Measurements from ENCODE around the gene CWF19L1. TPM values are rescaled to one million over a fixed set of nuclear protein-coding genes. Genes with fewer than 3 reads are reported as not detected.

Gene CWF19L1
- polyA plus RNA-seq, 1 donor = 22.5 TPM

GRCh38 chr10:100209303-100209702, 58.1 kb downstream of the CWF19L1 start:
- no peaks in the 10 kb centered on the region for H3K9me3 ChIP-seq (ENCODE audit: control insufficient read depth, low read depth, low read length)
- H3K27ac ChIP-seq (ENCODE audit: low read length) = no peak overlapping the region
- H3K4me1 ChIP-seq (ENCODE audit: control insufficient read depth, insufficient read depth, low read length) = no peaks in the 10 kb centered on the region
- DNase-seq = no peak
- no peaks in the 10 kb centered on the region for H3K27me3 ChIP-seq (ENCODE audit: control insufficient read depth, insufficient read depth, low read length)
- H3K4me3 ChIP-seq (ENCODE audit: low read length) = no peak overlapping the region
- WGBS (ENCODE audit: insufficient coverage, low lambda C conversion rate) = 100% methylated on average over 1 of the region's 7 CpGs
- H3K36me3 ChIP-seq (ENCODE audit: control insufficient read depth, insufficient read depth, low read length) = peaks cover 32% of the 10 kb centered on the region

- no peak for DNase-seq
- H3K27ac ChIP-seq (ENCODE audit: low read length) = no peak overlapping the region
- H3K4me1 ChIP-seq (ENCODE audit: control insufficient read depth, insufficient read depth, low read length) = no peaks in the 10 kb centered on the region
- no peaks in the 10 kb centered on the region for H3K9me3 ChIP-seq (ENCODE audit: control insufficient read depth, low read depth, low read length)
- peaks cover 33% of the 10 kb centered on the region for H3K36me3 ChIP-seq (ENCODE audit: control insufficient read depth, insufficient read depth, low read length)
- WGBS (ENCODE audit: insufficient coverage, low lambda C conversion rate) = no CpG with 5 or more reads among the region's 9 CpGs
- H3K27me3 ChIP-seq (ENCODE audit: control insufficient read depth, insufficient read depth, low read length) = no peaks in the 10 kb centered on the region
- no peak overlapping the region for H3K4me3 ChIP-seq (ENCODE audit: low read length)
Observed at GRCh38 chr10:100208276-100208675, 59.2 kb downstream of the CWF19L1 start.

- Histone ChIP-seq H3K4me3 (ENCODE audit: low read length) (no peak overlapping the region), H3K4me1 (ENCODE audit: control insufficient read depth, insufficient read depth, low read length) (no peaks in the 10 kb centered on the region), H3K9me3 (ENCODE audit: control insufficient read depth, low read depth, low read length) (no peaks in the 10 kb centered on the region), H3K36me3 (ENCODE audit: control insufficient read depth, insufficient read depth, low read length) (peaks cover 51% of the 10 kb centered on the region), H3K27ac (ENCODE audit: low read length) (no peak overlapping the region), H3K27me3 (ENCODE audit: control insufficient read depth, insufficient read depth, low read length) (no peaks in the 10 kb centered on the region)
- WGBS (ENCODE audit: insufficient coverage, low lambda C conversion rate) = no CpG with 5 or more reads among the region's 2 CpGs
- DNase-seq = no peak
Observed at GRCh38 chr10:100204370-100204769, 63.1 kb downstream of the CWF19L1 start.

- Histone ChIP-seq H3K27ac (ENCODE audit: low read length) (no peak overlapping the region), H3K4me3 (ENCODE audit: low read length) (no peak overlapping the region), H3K27me3 (ENCODE audit: control insufficient read depth, insufficient read depth, low read length) (no peaks in the 10 kb centered on the region), H3K9me3 (ENCODE audit: control insufficient read depth, low read depth, low read length) (no peaks in the 10 kb centered on the region), H3K36me3 (ENCODE audit: control insufficient read depth, insufficient read depth, low read length) (peaks cover 49% of the 10 kb centered on the region), H3K4me1 (ENCODE audit: control insufficient read depth, insufficient read depth, low read length) (no peaks in the 10 kb centered on the region)
- no peak for DNase-seq
- no CpG with 5 or more reads among the region's 2 CpGs for WGBS (ENCODE audit: insufficient coverage, low lambda C conversion rate)
Observed at GRCh38 chr10:100201549-100201948, 65.9 kb downstream of the CWF19L1 start.

GRCh38 chr10:100194711-100195110, 72.7 kb downstream of the CWF19L1 start:
- Histone ChIP-seq H3K4me1 (ENCODE audit: control insufficient read depth, insufficient read depth, low read length) (no peaks in the 10 kb centered on the region), H3K36me3 (ENCODE audit: control insufficient read depth, insufficient read depth, low read length) (peaks cover 42% of the 10 kb centered on the region), H3K27me3 (ENCODE audit: control insufficient read depth, insufficient read depth, low read length) (no peaks in the 10 kb centered on the region), H3K9me3 (ENCODE audit: control insufficient read depth, low read depth, low read length) (no peaks in the 10 kb centered on the region), H3K27ac (ENCODE audit: low read length) (no peak overlapping the region), H3K4me3 (ENCODE audit: low read length) (no peak overlapping the region)
- no CpG with 5 or more reads among the region's 1 CpG for WGBS (ENCODE audit: insufficient coverage, low lambda C conversion rate)
- no peak for DNase-seq

GRCh38 chr10:100192350-100192749, 75.1 kb downstream of the CWF19L1 start:
- peaks cover 4% of the 10 kb centered on the region for H3K4me1 ChIP-seq (ENCODE audit: control insufficient read depth, insufficient read depth, low read length)
- no peaks in the 10 kb centered on the region for H3K9me3 ChIP-seq (ENCODE audit: control insufficient read depth, low read depth, low read length)
- peak in 1 of 2 donors; percentile 13 for DNase-seq
- no peak overlapping the region for H3K4me3 ChIP-seq (ENCODE audit: low read length)
- no peaks in the 10 kb centered on the region for H3K27me3 ChIP-seq (ENCODE audit: control insufficient read depth, insufficient read depth, low read length)
- H3K36me3 ChIP-seq (ENCODE audit: control insufficient read depth, insufficient read depth, low read length) = peaks cover 36% of the 10 kb centered on the region
- WGBS (ENCODE audit: insufficient coverage, low lambda C conversion rate) = 100% methylated on average over 1 of the region's 2 CpGs
- no peak overlapping the region for H3K27ac ChIP-seq (ENCODE audit: low read length)

GRCh38 chr10:100186253-100187212, 80.9 kb downstream of the CWF19L1 start:
- H3K4me3 ChIP-seq (ENCODE audit: low read length) = peak overlapping the region; percentile 97
- WGBS (ENCODE audit: insufficient coverage, low lambda C conversion rate) = 23% methylated on average over 3 of the region's 28 CpGs
- no peaks in the 10 kb centered on the region for H3K27me3 ChIP-seq (ENCODE audit: control insufficient read depth, insufficient read depth, low read length)
- DNase-seq = peak in 1 of 2 donors; percentile 22
- no peaks in the 10 kb centered on the region for H3K9me3 ChIP-seq (ENCODE audit: control insufficient read depth, low read depth, low read length)
- H3K27ac ChIP-seq (ENCODE audit: low read length) = peak overlapping the region; percentile 81
- H3K4me1 ChIP-seq (ENCODE audit: control insufficient read depth, insufficient read depth, low read length) = peaks cover 25% of the 10 kb centered on the region
- peaks cover 14% of the 10 kb centered on the region for H3K36me3 ChIP-seq (ENCODE audit: control insufficient read depth, insufficient read depth, low read length)

- Histone ChIP-seq H3K36me3 (ENCODE audit: control insufficient read depth, insufficient read depth, low read length) (peaks cover 6% of the 10 kb centered on the region), H3K4me1 (ENCODE audit: control insufficient read depth, insufficient read depth, low read length) (peaks cover 31% of the 10 kb centered on the region), H3K4me3 (ENCODE audit: low read length) (peak within 1 kb of the TSS; percentile 97), H3K27ac (ENCODE audit: low read length) (peak within 1 kb of the TSS; percentile 98), H3K9me3 (ENCODE audit: control insufficient read depth, low read depth, low read length) (no peaks in the 10 kb centered on the region), H3K27me3 (ENCODE audit: control insufficient read depth, insufficient read depth, low read length) (no peaks in the 10 kb centered on the region)
- DNase-seq = peak; percentile 94 to 96
- WGBS (ENCODE audit: insufficient coverage, low lambda C conversion rate) = no CpG with 5 or more reads among the region's 65 CpGs
Observed at GRCh38 chr10:100185364-100186252, 81.8 kb downstream of the CWF19L1 start, which contains the start of gene ERLIN1. TSS of gene ERLIN1 (minus strand) at chr10:100186029. CDS start at chr10:100185626, 403 bp downstream.

- H3K4me3 ChIP-seq (ENCODE audit: low read length) = peak overlapping the region; percentile 97
- DNase-seq = peak in 1 of 2 donors; percentile 45
- peaks cover 4% of the 10 kb centered on the region for H3K36me3 ChIP-seq (ENCODE audit: control insufficient read depth, insufficient read depth, low read length)
- H3K27ac ChIP-seq (ENCODE audit: low read length) = peak overlapping the region; percentile 98
- no peaks in the 10 kb centered on the region for H3K27me3 ChIP-seq (ENCODE audit: control insufficient read depth, insufficient read depth, low read length)
- peaks cover 35% of the 10 kb centered on the region for H3K4me1 ChIP-seq (ENCODE audit: control insufficient read depth, insufficient read depth, low read length)
- no CpG with 5 or more reads among the region's 4 CpGs for WGBS (ENCODE audit: insufficient coverage, low lambda C conversion rate)
- no peaks in the 10 kb centered on the region for H3K9me3 ChIP-seq (ENCODE audit: control insufficient read depth, low read depth, low read length)
Observed at GRCh38 chr10:100184840-100185239, 82.6 kb downstream of the CWF19L1 start.

GRCh38 chr10:100184426-100184825, 83.0 kb downstream of the CWF19L1 start:
- peaks cover 36% of the 10 kb centered on the region for H3K4me1 ChIP-seq (ENCODE audit: control insufficient read depth, insufficient read depth, low read length)
- peak overlapping the region; percentile 98 for H3K27ac ChIP-seq (ENCODE audit: low read length)
- WGBS (ENCODE audit: insufficient coverage, low lambda C conversion rate) = 20% methylated on average over 1 of the region's 1 CpG

More at GRCh38 chr10:100184426-100184825, 83.0 kb downstream of the CWF19L1 start:
- peak overlapping the region; percentile 97 for H3K4me3 ChIP-seq (ENCODE audit: low read length)
- H3K27me3 ChIP-seq (ENCODE audit: control insufficient read depth, insufficient read depth, low read length) = no peaks in the 10 kb centered on the region
- DNase-seq = no peak
- H3K9me3 ChIP-seq (ENCODE audit: control insufficient read depth, low read depth, low read length) = no peaks in the 10 kb centered on the region
- peaks cover 3% of the 10 kb centered on the region for H3K36me3 ChIP-seq (ENCODE audit: control insufficient read depth, insufficient read depth, low read length)
